ENCODE results near the gene RELT.

DNA sequence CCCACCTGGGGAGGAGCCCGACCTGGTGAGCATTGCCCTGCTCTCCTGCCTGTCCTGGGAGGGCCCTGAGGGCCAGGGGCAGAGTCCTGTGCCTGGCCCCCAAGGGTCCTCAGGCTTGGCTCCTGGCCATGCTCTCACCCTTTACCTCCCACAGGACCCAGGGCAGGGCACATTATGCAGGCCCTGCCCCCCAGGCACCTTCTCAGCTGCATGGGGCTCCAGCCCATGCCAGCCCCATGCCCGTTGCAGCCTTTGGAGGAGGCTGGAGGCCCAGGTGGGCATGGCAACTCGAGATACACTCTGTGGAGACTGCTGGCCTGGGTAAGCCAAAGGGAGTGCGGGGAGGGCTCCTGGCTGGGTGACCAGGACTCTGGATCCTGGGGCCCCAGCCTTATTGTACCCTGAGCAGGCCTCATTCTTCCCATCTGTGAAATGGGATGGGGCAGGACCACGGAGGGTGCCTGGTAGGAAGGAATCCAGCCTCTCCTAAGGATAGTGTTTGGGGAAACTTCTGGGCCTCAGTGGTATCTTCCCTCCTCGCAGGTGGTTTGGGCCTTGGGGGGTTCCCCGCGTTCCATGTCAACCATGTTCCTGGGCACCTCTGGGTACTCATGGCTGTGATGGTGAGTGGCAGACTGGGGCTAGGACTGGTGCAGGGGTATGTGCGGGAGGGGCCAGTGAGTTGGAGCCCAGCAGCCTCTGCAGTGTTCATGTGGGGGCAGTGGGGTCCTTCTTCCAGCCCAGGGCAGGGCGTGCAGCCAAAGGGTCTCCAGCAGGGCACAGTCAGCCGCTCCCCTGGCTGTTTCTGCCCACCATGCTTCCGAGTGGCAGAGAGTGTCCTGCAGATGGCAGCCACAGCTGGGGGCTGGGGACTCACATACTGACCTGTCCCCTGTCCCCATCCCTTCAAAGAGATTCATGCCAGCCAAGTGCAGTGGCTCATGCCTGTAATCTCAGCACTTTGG, 14.7 kb downstream of the RELT start:
- TF ChIP-seq POLR2AphosphoS5 (IDR thresholded peaks at IDR 0.05; ENCODE audit: borderline replicate concordance, low read depth, low read length) (no peak), EZH2 (IDR thresholded peaks at IDR 0.05) (no peak), FOXP2 (optimal IDR thresholded peaks at IDR 0.05; ENCODE audit: control extremely low read depth, extremely low read length, insufficient read depth) (no peak)

Data from SK-N-MC (cell line).